H1 (cell line): ENCODE results near the gene SPATS1. TPM values are rescaled to one million over a fixed set of nuclear protein-coding genes. Genes with fewer than 3 reads are reported as not detected.

ENCODE experiments used
- BACH1 ChIP-seq: IDR thresholded peaks from 2 replicates; pipeline ENCODE4 v1.6.1; 2012; ENCODE audit warnings: low read length, improper control_type of control experiment
- CEBPB ChIP-seq: IDR thresholded peaks from 2 replicates; pipeline ENCODE4 v1.6.1; 2012; ENCODE audit warnings: low read depth, low read length
- JUN ChIP-seq: IDR thresholded peaks from 2 replicates; pipeline ENCODE4 v1.6.1; 2011; ENCODE audit warnings: low read depth, mild to moderate bottlenecking, improper control_type of control experiment, low read length
- MAFK ChIP-seq: IDR thresholded peaks from 2 replicates; pipeline ENCODE4 v1.6.1; 2012; ENCODE audit warnings: low read depth, mild to moderate bottlenecking, improper control_type of control experiment, low read length
- RXRA ChIP-seq: IDR thresholded peaks from 2 replicates; pipeline ENCODE4 v1.6.1; 2011; ENCODE audit warnings: low read depth, mild to moderate bottlenecking, low read length, moderate library complexity; ENCODE audit not compliant: insufficient read depth
- SRF ChIP-seq: IDR thresholded peaks from 2 replicates; pipeline ENCODE4 v1.6.1; 2011; ENCODE audit warnings: mild to moderate bottlenecking, low read depth, low read length, moderate library complexity
- SUZ12 ChIP-seq: fragments of 200-600 bp; sonication (generic); IDR thresholded peaks from 2 replicates; pipeline ENCODE4 v1.6.1; 2012; ENCODE audit warnings: mild to moderate bottlenecking, inconsistent platforms, low read length, moderate library complexity, mixed read lengths
- polyA plus RNA-seq, 7 experiments: library from polyadenylated mRNA; depleted of rRNA in 3 of 7; stranded (reverse) in 5 of 7; unstranded in 2 of 7; fragments of >200 nt in 5 of 7; fragments of 200-250 nt in 2 of 7; gene quantifications; 1 replicate in 5 of 7; 2 replicates in 1 of 7; 4 replicates in 1 of 7; pipeline versions ENCODE4 v1.2.1 to v1.2.3, GENCODE V29; 2011 to 2013; ENCODE audit warnings: missing spikeins in 2 of 7, mixed read lengths in 2 of 7
- total RNA-seq: library from RNA; stranded (reverse); fragmentation: NEBNext Ultra II Directional; extraction: Animal tissue kit (Norgen Biotek cat#: 25700); gene quantifications from 2 replicates; pipeline ENCODE4 v1.2.1, GENCODE V29; 2021

Gene SPATS1
- total and polyA plus RNA-seq, 2 of the 8 experiments (the other 6 are each of a cell fraction or from before 2014, with no cell fraction given), result not detected

- TF ChIP-seq CEBPB (no peak), SUZ12 (no peak), JUN (no peak), BACH1 (no peak), RXRA (no peak), MAFK (no peak), SRF (no peak)
These were observed 26.9 kb upstream of the SPATS1 start (continued) for GRCh38 chr6:44315516-44315915.
